Measurements from ENCODE around the gene PRR35. TPM values are rescaled to one million over a fixed set of nuclear protein-coding genes. Genes with fewer than 3 reads are reported as not detected.

The PRR35 gene
- total RNA-seq, 4 donors from 2014 or later = not detected

GRCh38 chr16:525123-525519 lies 35.1 kb upstream of the PRR35 start:
- no peaks in the 10 kb centered on the region for H3K27me3 ChIP-seq
- no peaks in the 10 kb centered on the region for H3K9me3 ChIP-seq
- WGBS, 2 donors = 94 to 98% methylated on average over 7 to 8 of the region's 8 CpGs
- TF ChIP-seq POLR2A (IDR thresholded peaks at IDR 0.05) (no peak), CTCF (IDR thresholded peaks at IDR 0.05) (no peak)
- DNase-seq = no peak
- intact Hi-C loops (cut with DNase I) = no loop called here
- H3K4me1 ChIP-seq = peaks cover 25 to 36% of the 10 kb centered on the region in 2 donors
- H3K27ac ChIP-seq = no peak overlapping the region
- H3K36me3 ChIP-seq = peaks cover 5% of the 10 kb centered on the region in 2 donors
- no peak overlapping the region for H3K4me3 ChIP-seq (replicated peaks in 1 of 3)

GRCh38 chr16:525520-526180 lies 34.5 kb upstream of the PRR35 start:
- intact Hi-C loops (cut with DNase I) = no loop called here
- 78 to 81% methylated on average over 13 of the region's 13 CpGs for WGBS, 2 donors
- TF ChIP-seq POLR2A (IDR thresholded peaks at IDR 0.05) = no peak
- TF ChIP-seq CTCF (IDR thresholded peaks at IDR 0.05) = no peak
- Histone ChIP-seq H3K9me3 (no peaks in the 10 kb centered on the region), H3K36me3 (peaks cover under 1 to 2% of the 10 kb centered on the region in 2 donors), H3K4me3 (replicated peaks in 1 of 3) (peak overlapping the region in 1 of 3 donors; percentile 56), H3K27me3 (no peaks in the 10 kb centered on the region), H3K27ac (peak overlapping the region in 2 of 3 donors; percentile 99 to 100), H3K4me1 (peaks cover 25 to 38% of the 10 kb centered on the region in 2 donors)
- peak; percentile 23 to 33 for DNase-seq

DNA sequence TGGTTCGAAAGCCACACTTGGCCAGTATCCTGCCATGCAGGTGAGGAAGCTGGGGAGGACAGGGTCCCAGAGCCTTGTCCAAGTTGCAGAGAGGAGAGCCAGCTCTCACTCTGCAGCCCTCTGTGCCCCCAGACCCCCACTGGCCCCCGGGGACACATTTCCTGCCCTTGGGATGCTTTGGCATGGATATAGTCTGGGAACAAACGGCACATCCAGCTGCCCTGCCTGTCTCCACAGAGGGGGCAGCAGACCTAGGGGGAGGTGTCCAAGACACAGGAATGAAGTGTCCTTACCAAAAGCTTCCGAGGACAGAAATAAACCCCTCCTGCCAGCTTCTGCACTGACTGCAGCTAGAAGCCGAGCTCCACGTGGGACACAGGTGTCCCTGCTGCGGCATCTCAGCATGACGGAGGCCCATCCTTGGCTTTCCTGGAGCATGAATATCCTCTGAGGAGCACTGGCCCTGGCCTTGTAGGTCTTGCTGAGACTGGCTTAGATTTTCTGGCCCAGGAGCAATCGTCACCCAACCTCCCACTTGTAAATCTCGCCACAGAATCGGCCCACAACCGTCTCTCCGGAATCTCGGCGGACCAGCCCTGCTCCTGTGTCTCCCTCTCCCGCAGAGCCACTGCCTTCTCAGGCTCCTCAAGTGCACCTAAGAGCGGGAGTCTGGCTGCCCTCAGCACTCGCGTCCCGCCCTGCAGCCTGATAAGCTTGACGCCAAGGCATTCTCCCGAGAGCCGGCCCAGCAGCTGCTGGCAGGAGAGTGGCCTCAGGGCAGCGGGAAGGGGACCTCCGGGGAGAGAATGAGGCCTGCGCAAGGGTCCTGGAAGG lies 33.8 kb upstream of the PRR35 start:
- H3K4me1 ChIP-seq = peaks cover 25 to 38% of the 10 kb centered on the region in 2 donors
- DNase-seq = peak; percentile 65 to 72
- WGBS, 2 donors = 12 to 13% methylated on average over 8 to 17 of the region's 26 CpGs
- H3K9me3 ChIP-seq = no peaks in the 10 kb centered on the region
- intact Hi-C loops (cut with DNase I) = no loop called here
- no peaks in the 10 kb centered on the region for H3K36me3 ChIP-seq
- peak overlapping the region; percentile 50 to 77 (median 56) for H3K4me3 ChIP-seq (replicated peaks in 1 of 3)
- TF ChIP-seq POLR2A (IDR thresholded peaks at IDR 0.05) = no peak
- H3K27ac ChIP-seq = peak overlapping the region; percentile 99 to 100 (median 100)
- no peaks in the 10 kb centered on the region for H3K27me3 ChIP-seq

DNA sequence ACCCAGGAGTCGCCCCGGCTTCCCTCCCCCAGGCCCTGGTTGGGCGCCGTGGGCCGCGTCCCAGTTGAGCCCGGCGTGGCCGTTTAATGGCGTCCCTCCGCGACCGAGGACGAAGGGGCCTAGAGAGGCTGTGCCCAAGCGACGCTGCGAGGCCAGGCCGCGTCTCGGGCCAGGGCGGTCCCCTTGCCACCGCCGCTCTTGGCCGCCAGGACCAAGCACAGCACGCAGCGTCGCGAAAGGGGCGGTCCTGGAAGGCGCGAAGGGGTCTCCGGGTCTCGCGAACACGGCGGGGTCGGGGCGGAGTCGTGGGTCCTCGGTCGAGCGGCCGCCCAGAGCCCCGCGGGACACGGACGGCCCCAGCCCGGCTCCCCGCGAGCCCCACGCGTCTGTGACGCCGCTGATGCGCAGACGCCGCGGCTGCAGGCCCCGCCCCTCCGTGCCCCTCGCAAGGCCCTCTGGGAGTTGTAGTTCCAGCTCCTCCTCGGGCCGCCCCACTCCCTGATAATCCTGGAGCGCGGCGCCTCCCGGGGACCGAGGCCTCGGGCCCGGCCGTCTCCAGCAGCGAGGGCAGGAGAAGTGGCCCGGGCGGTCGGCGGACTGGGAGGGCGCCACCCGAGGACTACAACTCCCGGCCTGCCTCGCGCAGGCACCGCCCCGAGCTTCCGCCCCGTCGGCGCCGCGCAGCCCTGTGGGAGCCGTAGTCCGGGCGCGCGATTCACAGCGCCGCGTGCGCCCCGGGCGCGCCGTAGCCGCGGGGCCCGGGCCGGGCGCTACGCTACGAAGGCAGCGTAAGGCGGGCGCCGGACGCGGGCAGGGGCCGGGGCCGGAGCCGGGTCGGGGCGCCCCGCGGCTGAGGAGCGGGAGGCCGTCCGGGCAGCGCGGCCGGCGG lies 32.9 kb upstream of the PRR35 start, which contains the start of gene CAPN15:
TSS of gene CAPN15 (plus strand) at position 698 of the 889 bp plus-strand sequence. CDS start 19,127 bp downstream, outside the sequence.
- Histone ChIP-seq H3K4me3 (replicated peaks in 1 of 3) (peak within 1 kb of the TSS; percentile 50 to 77 (median 56)), H3K27me3 (no peaks in the 10 kb centered on the region), H3K4me1 (peaks cover 25 to 38% of the 10 kb centered on the region in 2 donors), H3K36me3 (no peaks in the 10 kb centered on the region), H3K27ac (peak within 1 kb of the TSS; percentile 99 to 100 (median 100)), H3K9me3 (no peaks in the 10 kb centered on the region)
- WGBS, 2 donors = 0 to 3% methylated on average over 7 to 15 of the region's 129 CpGs
- peak; percentile 87 to 91 for DNase-seq
- intact Hi-C loops (cut with DNase I) = no loop called here
- TF ChIP-seq CTCF (IDR thresholded peaks at IDR 0.05) = peak in 3 of 6 experiments; percentile 20 to 49 (median 45)
- peak; percentile 10 to 76 for TF ChIP-seq POLR2A (IDR thresholded peaks at IDR 0.05)

All from thyroid gland (tissue), 4 donors.